ENCODE data around the gene BTG3. TPM values are rescaled to one million over a fixed set of nuclear protein-coding genes. Genes with fewer than 3 reads are reported as not detected.

The BTG3 gene
- total and polyA plus RNA-seq, 9 of the 15 experiments (the other 6 are each of a cell fraction or from before 2014, with no cell fraction given) = 11.7 to 43.0 (median 29.7) TPM

DNA sequence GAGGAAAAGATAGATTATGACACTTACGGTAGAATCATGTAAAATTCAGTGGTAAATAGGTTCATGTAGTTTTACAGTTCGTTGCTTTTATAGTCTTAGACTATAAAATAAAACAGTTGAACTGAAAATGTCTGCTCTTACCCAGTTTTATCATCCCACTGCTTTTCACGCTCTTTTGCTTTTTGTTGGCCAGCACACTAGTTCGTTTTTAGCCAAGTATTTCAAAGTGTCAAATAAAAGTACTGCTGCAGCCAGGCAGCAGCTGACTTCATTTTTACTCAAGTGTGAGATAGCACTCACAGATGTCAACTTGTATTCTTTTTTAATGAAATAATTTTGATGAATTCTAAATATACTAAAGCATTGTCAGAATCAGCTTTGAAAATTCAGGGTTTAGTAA, 18.5 kb upstream of the BTG3 start:
- DNase-seq (ENCODE audit: extremely low read depth in 1 of 4, low spot score in 3 of 4) (no peak), FAIRE-seq (no peak), ATAC-seq (no peak)
- H3K27me3 ChIP-seq (ENCODE audit: control insufficient read depth in 2 of 2, insufficient read depth in 2 of 2, low read length in 2 of 2) = no peaks in the 10 kb centered on the region; a peak in 1 of 5 replicates
- in situ Hi-C loops (cut with MboI) = no loop called here
- H4K20me1 ChIP-seq (replicated peaks; ENCODE audit: control insufficient read depth, insufficient read depth, low read length) = no peaks in the 10 kb centered on the region
- H2AFZ ChIP-seq (ENCODE audit: low read depth, low read length) = no peak overlapping the region
- no peaks in the 10 kb centered on the region for H3K9me1 ChIP-seq (ENCODE audit: control insufficient read depth, insufficient read depth, low read length)
- intact Hi-C loops (cut with micrococcal nuclease) = no loop called here
- POLR2A ChIA-PET = no interaction called here
- no peaks in the 10 kb centered on the region for H3K9me3 ChIP-seq (replicated peaks; ENCODE audit: control insufficient read depth, insufficient read depth, low read depth, low read length)
- no peak overlapping the region for H3K4me3 ChIP-seq
- no TSS peak for BruUV-seq (replicated peaks)
- H3K4me1 ChIP-seq (replicated peaks in 1 of 2; ENCODE audit: control insufficient read depth in 2 of 2, insufficient read depth in 2 of 2, low read length in 2 of 2) = no peaks in the 10 kb centered on the region
- WGBS (ENCODE audit: insufficient coverage, low coverage, missing lambda C conversion rate) = 1% methylated on average over 4 of the region's 4 CpGs
- CTCF ChIA-PET (ENCODE audit: low intra/inter-chr PET ratio) = no interaction called here
- no peaks in the 10 kb centered on the region for H3K79me2 ChIP-seq (ENCODE audit: control insufficient read depth, insufficient read depth, low read length)
- H3K36me3 ChIP-seq (ENCODE audit: control insufficient read depth, insufficient read depth, low read length) = no peaks in the 10 kb centered on the region
- H3K4me2 ChIP-seq (ENCODE audit: insufficient read depth, low read length) = no peak overlapping the region
- no peak overlapping the region for H3K27ac ChIP-seq (ENCODE audit: extremely low read depth, low read depth, low read length)
- TF ChIP-seq, protein P1, sequence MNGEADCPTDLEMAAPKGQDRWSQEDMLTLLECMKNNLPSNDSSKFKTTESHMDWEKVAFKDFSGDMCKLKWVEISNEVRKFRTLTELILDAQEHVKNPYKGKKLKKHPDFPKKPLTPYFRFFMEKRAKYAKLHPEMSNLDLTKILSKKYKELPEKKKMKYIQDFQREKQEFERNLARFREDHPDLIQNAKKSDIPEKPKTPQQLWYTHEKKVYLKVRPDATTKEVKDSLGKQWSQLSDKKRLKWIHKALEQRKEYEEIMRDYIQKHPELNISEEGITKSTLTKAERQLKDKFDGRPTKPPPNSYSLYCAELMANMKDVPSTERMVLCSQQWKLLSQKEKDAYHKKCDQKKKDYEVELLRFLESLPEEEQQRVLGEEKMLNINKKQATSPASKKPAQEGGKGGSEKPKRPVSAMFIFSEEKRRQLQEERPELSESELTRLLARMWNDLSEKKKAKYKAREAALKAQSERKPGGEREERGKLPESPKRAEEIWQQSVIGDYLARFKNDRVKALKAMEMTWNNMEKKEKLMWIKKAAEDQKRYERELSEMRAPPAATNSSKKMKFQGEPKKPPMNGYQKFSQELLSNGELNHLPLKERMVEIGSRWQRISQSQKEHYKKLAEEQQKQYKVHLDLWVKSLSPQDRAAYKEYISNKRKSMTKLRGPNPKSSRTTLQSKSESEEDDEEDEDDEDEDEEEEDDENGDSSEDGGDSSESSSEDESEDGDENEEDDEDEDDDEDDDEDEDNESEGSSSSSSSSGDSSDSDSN (IDR thresholded peaks at IDR 0.05; ENCODE audit: borderline replicate concordance in 1 of 2, low read depth in 2 of 2, low read length in 2 of 2) = no peak
- TF ChIP-seq, protein P2, sequence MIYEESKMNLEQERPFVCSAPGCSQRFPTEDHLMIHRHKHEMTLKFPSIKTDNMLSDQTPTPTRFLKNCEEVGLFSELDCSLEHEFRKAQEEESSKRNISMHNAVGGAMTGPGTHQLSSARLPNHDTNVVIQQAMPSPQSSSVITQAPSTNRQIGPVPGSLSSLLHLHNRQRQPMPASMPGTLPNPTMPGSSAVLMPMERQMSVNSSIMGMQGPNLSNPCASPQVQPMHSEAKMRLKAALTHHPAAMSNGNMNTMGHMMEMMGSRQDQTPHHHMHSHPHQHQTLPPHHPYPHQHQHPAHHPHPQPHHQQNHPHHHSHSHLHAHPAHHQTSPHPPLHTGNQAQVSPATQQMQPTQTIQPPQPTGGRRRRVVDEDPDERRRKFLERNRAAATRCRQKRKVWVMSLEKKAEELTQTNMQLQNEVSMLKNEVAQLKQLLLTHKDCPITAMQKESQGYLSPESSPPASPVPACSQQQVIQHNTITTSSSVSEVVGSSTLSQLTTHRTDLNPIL (CRISPR knock-in tag; IDR thresholded peaks at IDR 0.05) = no peak
- no peak for TF ChIP-seq RB1 (IDR thresholded peaks at IDR 0.05; ENCODE audit: low read depth)
- no peak for TF ChIP-seq NR2C1 (IDR thresholded peaks at IDR 0.05)
- no peak for TF ChIP-seq NR2C1 (tag; IDR thresholded peaks at IDR 0.05)
- TF ChIP-seq, protein P3, sequence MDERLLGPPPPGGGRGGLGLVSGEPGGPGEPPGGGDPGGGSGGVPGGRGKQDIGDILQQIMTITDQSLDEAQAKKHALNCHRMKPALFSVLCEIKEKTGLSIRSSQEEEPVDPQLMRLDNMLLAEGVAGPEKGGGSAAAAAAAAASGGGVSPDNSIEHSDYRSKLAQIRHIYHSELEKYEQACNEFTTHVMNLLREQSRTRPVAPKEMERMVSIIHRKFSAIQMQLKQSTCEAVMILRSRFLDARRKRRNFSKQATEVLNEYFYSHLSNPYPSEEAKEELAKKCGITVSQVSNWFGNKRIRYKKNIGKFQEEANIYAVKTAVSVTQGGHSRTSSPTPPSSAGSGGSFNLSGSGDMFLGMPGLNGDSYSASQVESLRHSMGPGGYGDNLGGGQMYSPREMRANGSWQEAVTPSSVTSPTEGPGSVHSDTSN (CRISPR knock-in tag; IDR thresholded peaks at IDR 0.05; ENCODE audit: low read depth) = no peak
- TF ChIP-seq, protein P3 (tag; conservative IDR thresholded peaks at IDR 0.05; ENCODE audit: low read depth) = no peak
- TF ChIP-seq GABPB2 (CRISPR knock-in tag; conservative IDR thresholded peaks at IDR 0.05) = no peak
- H3K9ac ChIP-seq (ENCODE audit: insufficient read depth in 1 of 2, low read depth in 2 of 2, low read length in 2 of 2) = no peak overlapping the region

All from K562 (cell line).